ENCODE measurements around the gene ZNF750. TPM values are rescaled to one million over a fixed set of nuclear protein-coding genes. Genes with fewer than 3 reads are reported as not detected.

ZNF750 gene
- total RNA-seq, 6 experiments from 2014 or later: not detected

GRCh38 chr17:82858376-82859126 is 18.7 kb upstream of the ZNF750 start:
- WGBS (ENCODE audit: insufficient coverage, low coverage, low lambda C conversion rate, missing lambda C conversion rate): 87% methylated on average over 5 of the region's 28 CpGs
- no peak for ATAC-seq
- no peaks in the 10 kb centered on the region for H3K9me3 ChIP-seq

DNA sequence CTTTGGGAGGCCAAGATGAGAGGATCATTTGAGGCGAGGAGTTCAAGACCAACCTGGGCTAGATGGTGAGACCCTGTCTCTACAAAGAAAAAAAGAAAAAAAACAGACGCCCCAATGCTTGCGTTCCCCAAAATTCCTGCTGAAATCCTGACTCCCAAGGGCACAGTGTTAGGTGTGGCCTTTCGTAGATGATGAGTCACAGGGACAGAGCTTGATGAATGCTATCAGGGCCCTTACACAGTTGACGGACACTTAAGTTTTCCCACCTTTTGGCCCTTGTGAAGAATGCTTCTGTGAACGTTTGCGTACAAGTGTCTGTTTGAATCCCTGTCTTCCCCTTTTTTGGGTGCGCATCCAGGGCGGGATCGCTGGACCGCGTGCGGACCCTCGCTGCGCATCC is 16.5 kb upstream of the ZNF750 start:
- H3K27ac ChIP-seq: no peak overlapping the region
- H3K36me3 ChIP-seq: no peaks in the 10 kb centered on the region
- H3K27me3 ChIP-seq: no peaks in the 10 kb centered on the region
- no peaks in the 10 kb centered on the region for H3K9me3 ChIP-seq
- TF ChIP-seq, protein P1, sequence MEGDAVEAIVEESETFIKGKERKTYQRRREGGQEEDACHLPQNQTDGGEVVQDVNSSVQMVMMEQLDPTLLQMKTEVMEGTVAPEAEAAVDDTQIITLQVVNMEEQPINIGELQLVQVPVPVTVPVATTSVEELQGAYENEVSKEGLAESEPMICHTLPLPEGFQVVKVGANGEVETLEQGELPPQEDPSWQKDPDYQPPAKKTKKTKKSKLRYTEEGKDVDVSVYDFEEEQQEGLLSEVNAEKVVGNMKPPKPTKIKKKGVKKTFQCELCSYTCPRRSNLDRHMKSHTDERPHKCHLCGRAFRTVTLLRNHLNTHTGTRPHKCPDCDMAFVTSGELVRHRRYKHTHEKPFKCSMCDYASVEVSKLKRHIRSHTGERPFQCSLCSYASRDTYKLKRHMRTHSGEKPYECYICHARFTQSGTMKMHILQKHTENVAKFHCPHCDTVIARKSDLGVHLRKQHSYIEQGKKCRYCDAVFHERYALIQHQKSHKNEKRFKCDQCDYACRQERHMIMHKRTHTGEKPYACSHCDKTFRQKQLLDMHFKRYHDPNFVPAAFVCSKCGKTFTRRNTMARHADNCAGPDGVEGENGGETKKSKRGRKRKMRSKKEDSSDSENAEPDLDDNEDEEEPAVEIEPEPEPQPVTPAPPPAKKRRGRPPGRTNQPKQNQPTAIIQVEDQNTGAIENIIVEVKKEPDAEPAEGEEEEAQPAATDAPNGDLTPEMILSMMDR (IDR thresholded peaks at IDR 0.05): no peak
- no peak for TF ChIP-seq POLR2A (IDR thresholded peaks at IDR 0.05)
- intact Hi-C loops (cut with DNase I): no loop called here
- DNase-seq (no peak), ATAC-seq (no peak)
- no peak overlapping the region for H3K4me3 ChIP-seq
- WGBS (ENCODE audit: insufficient coverage, low coverage, low lambda C conversion rate, missing lambda C conversion rate): 82% methylated on average over 13 of the region's 15 CpGs
- H3K4me1 ChIP-seq: no peaks in the 10 kb centered on the region

More at GRCh38 chr17:82858376-82859126, 18.7 kb upstream of the ZNF750 start:
- Histone ChIP-seq H3K27me3 (no peaks in the 10 kb centered on the region), H3K27ac (no peak overlapping the region), H3K4me3 (no peak overlapping the region), H3K36me3 (no peaks in the 10 kb centered on the region), H3K4me1 (no peaks in the 10 kb centered on the region)
- no peak for TF ChIP-seq POLR2A (IDR thresholded peaks at IDR 0.05)
- TF ChIP-seq, protein P1 (IDR thresholded peaks at IDR 0.05): no peak
- intact Hi-C loops (cut with DNase I): no loop called here
- DNase-seq: no peak

DNA sequence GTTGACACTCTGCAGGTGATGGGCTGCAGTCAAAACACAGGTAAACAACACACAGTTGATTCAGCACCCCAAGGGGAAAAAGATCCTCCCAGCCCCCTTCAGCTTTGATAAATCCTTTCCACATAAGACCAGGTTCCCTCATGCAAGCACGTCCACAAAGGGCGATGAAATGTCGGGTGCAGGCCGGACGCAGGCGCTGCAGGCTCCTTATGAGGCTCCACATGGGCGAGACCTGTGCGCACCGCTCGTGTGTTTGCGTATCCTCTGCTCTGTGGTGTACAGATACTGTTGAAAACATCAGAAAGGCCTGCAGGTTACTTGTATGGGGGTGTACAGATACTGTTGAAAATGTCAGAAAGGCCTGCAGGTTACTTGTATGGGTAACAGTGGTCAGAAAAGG is 14.4 kb upstream of the ZNF750 start:
- WGBS (ENCODE audit: insufficient coverage, low coverage, low lambda C conversion rate, missing lambda C conversion rate): 92% methylated on average over 11 of the region's 11 CpGs
- TF ChIP-seq, protein P1 (IDR thresholded peaks at IDR 0.05): no peak
- no peak for TF ChIP-seq POLR2A (IDR thresholded peaks at IDR 0.05)
- intact Hi-C loops (cut with DNase I): no loop called here
- H3K36me3 ChIP-seq: no peaks in the 10 kb centered on the region
- no peak overlapping the region for H3K27ac ChIP-seq
- peak in 1 of 3 donors; percentile 11 for DNase-seq
- no peaks in the 10 kb centered on the region for H3K4me1 ChIP-seq
- no peak overlapping the region for H3K4me3 ChIP-seq
- no peak for ATAC-seq
- H3K9me3 ChIP-seq: no peaks in the 10 kb centered on the region
- no peaks in the 10 kb centered on the region for H3K27me3 ChIP-seq

- no peaks in the 10 kb centered on the region for H3K9me3 ChIP-seq
- WGBS (ENCODE audit: insufficient coverage, low coverage, low lambda C conversion rate, missing lambda C conversion rate): 95% methylated on average over 6 of the region's 12 CpGs
- no peak for ATAC-seq
- H3K4me1 ChIP-seq: no peaks in the 10 kb centered on the region
- intact Hi-C loops (cut with DNase I): no loop called here
- no peak for DNase-seq
- H3K27me3 ChIP-seq: no peaks in the 10 kb centered on the region
- no peak overlapping the region for H3K27ac ChIP-seq
- TF ChIP-seq POLR2A (IDR thresholded peaks at IDR 0.05): no peak
- TF ChIP-seq, protein P1 (IDR thresholded peaks at IDR 0.05): no peak
- H3K36me3 ChIP-seq: no peaks in the 10 kb centered on the region
- no peak overlapping the region for H3K4me3 ChIP-seq
Measured at GRCh38 chr17:82851381-82851780, 11.6 kb upstream of the ZNF750 start.
